HG03196 (cell line): ENCODE data around the gene BTNL3.
"Not testable (repeated sequence)": the region's sequence is repeated elsewhere in the genome, so short reads cannot be mapped to it uniquely, and the experiment has no call there.

ENCODE experiments used
- ATAC-seq: cut with Tn5 transposase; IDR thresholded peaks from one replicate; pipeline ENCODE4 v1.9.1; 2021; ENCODE audit not compliant: unreplicated experiment

Gene BTNL3, protein sequence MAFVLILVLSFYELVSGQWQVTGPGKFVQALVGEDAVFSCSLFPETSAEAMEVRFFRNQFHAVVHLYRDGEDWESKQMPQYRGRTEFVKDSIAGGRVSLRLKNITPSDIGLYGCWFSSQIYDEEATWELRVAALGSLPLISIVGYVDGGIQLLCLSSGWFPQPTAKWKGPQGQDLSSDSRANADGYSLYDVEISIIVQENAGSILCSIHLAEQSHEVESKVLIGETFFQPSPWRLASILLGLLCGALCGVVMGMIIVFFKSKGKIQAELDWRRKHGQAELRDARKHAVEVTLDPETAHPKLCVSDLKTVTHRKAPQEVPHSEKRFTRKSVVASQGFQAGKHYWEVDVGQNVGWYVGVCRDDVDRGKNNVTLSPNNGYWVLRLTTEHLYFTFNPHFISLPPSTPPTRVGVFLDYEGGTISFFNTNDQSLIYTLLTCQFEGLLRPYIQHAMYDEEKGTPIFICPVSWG

DNA sequence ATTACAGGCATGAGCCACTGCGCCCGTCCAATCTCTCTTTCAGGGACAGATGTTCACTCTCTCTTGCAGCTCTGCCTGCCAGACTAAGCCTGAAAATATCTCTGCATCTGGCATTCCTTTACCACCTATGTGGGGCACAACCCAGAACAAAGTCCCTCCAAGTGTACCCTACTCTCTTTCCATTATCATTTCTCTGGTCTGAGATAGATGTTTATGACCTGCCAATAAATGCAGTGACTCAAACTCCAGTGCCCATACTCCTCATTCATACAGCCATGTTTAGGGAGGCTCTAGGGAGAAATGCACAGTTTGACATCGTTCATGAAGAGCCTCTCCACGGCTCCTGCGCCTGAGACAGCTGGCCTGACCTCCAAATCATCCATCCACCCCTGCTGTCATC is at the start of gene BTNL3:
Gene BTNL3 (plus strand): TSS at position 255 of the 400 bp plus-strand sequence. CDS start 183 bp downstream, outside the sequence.
- ATAC-seq: no peak

DNA sequence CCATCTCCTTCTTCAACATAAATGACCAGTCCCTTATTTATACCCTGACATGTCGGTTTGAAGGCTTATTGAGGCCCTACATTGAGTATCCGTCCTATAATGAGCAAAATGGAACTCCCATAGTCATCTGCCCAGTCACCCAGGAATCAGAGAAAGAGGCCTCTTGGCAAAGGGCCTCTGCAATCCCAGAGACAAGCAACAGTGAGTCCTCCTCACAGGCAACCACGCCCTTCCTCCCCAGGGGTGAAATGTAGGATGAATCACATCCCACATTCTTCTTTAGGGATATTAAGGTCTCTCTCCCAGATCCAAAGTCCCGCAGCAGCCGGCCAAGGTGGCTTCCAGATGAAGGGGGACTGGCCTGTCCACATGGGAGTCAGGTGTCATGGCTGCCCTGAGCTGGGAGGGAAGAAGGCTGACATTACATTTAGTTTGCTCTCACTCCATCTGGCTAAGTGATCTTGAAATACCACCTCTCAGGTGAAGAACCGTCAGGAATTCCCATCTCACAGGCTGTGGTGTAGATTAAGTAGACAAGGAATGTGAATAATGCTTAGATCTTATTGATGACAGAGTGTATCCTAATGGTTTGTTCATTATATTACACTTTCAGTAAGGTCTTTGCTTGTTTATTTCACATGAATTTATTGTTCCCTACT is 38.2 kb upstream of the BTNL3 start:
- no peak for ATAC-seq

DNA sequence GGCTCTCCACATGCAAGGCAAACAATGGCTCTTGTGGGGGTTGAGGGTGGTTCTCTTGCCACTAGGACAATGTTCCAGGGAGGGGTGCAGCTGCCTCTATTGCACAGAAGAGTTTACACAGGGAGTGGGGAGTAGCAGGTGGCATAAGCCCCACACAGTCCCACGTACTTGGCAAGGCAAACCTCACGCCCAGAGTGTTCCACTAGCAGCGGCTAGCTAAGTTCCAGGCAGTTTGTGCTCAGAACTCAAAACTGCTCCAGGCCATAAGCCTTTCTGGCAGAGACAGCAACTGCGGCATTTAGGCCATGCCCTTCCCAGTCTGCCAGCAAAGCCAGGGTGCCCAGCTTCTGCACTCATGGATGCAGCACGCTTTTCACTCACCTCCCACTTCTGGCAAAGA is 29.0 kb upstream of the BTNL3 start:
- ATAC-seq: no peak

DNA sequence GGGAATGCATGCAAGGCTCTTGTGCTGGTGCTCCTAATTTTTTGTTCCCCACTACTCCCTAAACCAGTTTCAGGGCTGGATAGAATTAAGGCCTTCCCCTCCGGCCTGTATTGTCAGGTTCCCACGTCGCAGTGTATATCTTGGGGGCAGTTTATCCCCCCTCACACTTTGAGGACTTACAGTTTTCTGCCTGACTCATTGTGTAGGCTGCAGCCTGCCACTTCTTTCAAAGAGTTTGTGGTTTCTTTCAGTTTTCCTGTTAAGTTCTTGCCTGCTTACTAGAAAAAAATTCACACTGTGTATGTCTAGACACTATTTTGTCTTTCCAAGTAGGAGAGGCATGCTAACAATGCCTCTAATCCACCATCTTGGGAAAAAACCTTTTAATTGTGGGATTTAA is 28.4 kb upstream of the BTNL3 start:
- ATAC-seq: no peak

DNA sequence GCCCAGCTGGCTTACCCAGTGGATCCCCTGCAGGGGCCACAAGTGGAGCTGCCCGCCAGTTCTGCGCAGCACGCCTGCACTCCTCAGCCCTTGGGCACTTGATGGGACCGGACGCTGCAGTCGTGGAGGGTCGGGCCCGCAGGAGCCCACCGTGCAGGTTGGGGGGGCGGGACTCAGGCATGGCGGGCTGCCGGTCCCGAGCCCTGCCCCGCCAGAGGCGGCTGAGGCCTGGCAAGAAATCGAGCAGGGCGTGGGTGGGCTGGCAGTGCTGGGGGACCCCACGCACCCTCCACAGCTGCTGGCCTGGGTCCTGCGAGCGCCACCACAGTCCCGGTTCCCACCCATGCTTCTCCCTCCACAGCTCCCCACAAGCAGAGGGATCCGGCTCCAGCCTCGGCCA is 19.2 kb upstream of the BTNL3 start:
- ATAC-seq: no peak

DNA sequence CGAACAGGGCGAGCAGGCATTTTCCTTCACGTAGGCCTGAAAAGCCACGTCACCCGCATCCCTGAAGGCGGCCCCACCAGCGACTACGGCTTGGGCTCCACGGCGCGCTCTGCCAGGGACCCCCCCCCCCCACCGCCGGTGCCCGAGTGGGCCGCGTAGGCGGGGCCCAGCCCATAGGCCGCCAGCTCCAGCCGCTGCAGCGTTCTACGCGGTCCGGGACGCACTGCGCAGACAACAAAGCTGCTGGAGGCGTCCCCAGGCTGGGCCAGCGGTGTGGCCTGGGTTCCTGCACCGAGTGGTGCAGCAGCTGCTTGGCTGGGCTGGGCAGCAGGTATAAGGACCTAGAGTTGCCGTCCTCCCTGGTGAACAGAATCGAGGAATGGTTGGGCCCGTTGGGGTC is 18.3 kb upstream of the BTNL3 start:
- ATAC-seq: no peak

DNA sequence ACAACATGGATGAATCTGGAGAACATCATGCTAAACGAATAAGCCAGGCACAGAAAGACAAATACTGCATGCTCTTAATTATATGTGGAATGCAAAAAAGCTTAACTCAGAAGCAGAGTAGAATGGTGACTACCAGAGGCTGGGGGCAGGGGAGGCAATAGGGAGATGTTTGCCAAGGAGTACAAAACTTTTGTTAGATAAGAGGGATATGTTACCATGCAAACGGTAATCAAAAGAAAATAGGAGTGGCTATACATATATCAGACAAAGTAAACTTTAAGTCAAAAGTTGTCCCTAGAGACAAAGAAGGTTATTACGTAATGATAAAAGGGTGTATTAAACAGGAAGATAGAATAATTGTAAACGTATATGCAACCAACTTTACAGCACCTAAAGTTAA is 17.8 kb upstream of the BTNL3 start:
- ATAC-seq: no peak

DNA sequence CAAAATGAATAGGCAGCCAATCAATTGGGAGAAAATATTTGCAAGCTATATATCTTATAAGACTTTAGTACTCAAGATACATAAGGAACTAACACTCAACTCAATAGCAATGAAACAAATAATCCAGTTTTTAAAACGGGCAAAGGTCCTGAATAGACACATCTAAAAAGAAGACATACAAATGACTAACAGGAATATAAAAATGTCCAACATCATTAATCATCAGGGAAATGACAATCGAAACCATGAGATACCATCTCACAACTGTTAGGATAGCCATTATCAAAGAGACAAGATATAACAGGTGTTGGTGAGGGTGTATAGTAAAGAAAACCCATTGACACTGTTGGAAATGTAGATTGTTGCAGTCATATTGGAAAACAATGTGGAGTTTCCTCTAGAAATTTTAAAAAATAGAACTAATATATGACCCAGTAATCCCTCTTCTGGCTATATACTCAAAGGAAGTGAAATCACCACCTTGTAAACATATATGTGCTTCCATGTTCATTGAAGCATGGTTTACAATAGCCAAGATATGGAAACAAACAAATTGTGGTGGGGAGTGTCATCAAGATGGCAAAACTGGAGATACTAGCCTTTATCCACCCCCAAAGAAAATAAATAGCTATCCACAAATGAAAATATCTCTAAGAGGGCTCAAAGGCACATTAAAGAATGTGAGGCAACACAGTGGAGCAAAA is 13.9 kb upstream of the BTNL3 start:
- ATAC-seq: peak; percentile 34

DNA sequence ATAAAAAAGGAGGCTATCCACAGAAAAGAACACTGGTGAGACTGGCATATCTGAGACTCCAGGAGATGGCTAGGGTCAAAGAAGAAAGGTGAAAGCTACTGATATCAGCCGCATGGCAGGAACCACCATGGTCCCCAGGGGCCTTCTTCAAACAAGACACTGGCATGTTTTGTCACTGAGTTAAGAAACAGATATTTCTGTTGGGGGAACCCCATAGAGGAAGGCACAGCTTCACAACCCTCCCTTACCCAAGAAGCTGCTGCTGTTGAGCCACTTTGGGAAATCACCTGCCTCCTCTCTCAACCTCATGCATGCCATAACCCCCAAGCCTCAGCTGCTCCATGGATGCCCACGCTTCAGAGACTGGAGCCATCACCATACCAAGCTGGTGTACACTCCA is 13.3 kb upstream of the BTNL3 start:
- peak; percentile 98 for ATAC-seq

DNA sequence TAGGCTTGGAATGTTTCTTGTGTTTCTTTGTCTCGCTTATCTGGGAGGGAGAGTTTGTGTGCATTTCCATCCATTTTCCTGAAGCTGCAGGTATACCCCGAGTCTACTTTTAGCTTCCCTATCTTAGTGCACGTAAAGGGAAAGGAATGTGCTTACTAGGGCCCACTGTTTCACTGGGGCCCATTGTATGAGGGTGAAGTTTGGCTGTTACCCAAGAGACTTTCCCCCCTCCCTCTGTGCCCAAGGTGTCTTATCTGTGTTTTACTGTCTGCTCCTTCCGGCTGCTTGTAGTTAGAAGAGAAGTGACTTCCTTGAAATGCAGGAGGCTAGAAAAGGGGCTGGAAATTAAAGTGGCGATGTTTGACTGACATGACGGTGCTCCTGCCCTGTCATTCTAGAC is 12.1 kb upstream of the BTNL3 start:
- no peak for ATAC-seq

DNA sequence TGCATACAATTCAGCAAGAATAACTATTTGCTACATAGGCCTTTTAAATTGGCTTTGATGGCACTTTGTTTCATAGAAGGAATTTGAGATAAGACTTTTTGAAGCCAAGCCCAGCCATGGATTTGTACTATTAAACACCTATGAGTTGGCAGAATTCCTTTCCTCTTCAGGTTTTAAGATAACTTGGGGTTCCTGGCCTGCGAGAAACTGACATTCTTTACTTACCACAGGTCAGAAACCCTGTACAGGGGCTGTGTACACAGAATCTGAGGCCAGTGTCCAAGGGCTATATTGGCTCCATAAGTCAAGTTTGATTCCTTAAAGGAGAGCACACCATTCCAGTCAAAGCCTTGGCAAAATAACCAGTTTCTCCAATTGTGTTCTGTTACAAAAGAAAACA is 10.8 kb upstream of the BTNL3 start:
- ATAC-seq: no peak

DNA sequence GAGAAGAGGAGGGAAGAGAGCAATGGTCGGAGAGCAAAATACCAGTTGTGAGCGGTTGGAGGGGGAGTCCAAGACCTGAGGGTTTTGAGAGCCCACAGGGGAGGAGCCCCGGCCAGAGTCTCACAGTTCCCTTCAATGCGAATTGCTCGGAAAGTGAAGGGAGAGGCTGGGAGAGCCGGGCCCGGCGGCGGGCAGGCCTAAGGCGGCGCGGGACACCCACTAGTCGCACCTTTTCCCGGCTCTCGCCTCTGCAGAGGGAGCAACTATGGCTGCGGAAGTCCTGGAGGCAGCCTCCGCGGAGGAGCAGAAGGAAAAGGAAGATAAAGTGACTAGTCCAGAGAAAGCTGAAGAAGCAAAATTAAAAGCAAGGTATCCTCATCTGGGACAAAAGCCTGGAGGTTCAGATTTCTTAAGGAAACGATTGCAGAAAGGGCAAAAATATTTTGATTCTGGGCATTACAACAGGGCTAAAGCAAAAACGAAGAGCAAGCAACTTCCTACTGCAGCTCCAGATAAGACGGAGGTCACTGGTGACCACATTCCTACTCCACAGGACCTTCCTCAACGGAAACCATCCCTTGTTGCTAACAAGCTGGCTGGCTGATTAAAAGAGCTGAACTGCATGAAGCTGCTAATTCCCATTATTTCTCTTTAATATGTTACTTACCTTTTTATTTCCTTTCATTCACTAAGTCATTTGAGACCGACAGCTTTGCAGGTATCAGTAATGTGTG is 6.5 kb upstream of the BTNL3 start:
- no peak for ATAC-seq

DNA sequence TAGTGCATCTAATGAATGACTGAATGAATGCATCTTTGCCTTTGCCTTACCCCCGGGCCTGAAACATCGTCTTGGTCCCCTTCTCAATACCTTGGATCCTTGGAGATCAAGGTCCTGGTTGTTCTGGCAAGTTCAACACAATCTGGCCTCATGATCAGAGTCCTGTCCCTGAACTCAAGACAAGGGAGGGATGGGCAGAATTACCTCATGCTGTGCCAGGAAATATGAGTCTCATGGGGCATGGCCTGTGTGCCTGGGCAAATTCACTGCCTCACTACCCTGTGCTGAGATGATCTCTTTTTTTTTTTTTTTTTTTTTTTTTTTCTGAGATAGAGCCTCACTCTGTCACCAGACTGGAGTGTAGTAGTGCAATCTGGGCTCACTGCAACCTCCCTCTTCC is 630 bp upstream of the BTNL3 start:
- no peak for ATAC-seq

DNA sequence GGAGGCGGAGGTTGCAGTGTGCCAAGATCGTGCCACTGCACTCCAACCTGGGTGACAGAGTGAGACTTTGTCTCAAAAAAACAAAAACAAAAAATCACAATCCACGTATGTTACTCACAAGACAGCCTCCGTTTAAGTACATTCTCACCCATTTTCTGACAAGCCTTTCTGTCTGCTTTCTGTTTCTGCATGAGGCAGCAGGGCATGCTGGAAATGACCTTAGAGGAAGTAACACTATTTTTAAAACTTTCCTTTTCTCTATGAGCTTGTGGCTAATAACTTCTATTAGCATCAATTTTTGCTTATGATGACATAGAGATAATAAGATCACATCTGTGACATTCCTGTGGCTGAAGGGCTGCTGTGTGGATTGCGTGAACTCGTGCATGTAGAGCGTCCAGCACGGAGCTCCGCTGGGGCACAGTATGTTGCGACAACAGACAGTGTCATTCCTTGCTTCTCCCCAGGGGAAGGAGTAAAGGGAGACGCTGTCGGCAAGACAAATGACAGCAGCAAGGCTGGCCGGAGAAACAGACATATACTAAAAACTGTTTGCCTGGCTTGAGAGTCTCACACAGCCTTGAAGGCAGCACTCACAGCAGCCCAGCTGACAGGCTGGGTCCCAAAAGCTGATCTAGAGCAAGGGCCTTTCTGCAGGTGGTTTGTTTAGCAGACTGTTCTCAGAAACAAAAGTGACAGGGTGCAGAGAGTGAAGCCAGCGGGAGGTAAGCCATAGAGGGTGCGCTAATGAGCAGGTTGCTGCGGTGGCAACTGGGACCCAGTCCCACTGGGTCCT is 1.6 kb downstream of the BTNL3 start:
- no peak for ATAC-seq

DNA sequence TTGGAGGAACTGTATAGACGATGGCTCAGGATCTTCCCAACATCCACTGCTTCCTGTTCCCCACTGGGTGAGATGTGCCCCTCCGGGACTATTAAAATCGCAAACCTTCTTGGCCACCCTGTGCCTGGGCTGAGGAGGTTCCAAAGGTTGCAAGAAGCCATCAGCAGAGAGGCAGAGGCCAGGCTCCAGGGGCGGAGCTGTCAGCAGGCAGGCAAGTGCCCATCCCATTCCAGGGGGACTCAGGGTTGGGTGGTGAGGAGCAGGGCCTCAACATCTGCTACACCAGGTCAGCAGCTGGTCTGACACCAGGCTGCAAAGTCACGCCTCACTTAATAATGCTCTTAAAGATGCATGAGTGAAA is 2.2 kb downstream of the BTNL3 start:
- no peak for ATAC-seq

DNA sequence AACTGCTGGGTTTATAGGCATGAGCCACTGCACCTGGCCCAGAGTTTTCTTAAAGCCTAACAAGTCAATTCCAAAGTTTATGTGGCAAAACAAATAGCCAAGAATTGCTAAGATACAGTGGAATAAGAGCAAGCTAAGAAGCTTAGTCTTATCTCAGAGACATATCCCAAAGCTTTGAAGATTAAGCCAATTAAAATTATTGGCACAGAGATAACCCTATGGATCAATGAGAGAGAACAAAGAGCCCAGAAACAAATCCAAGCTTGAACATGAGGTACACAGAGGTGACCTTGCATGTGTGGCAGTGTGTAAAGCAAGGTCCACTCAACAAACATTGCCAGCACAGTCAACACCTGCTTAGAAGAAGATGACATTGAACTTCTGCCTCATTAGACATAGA is 13.3 kb downstream of the BTNL3 start:
- ATAC-seq: no peak

DNA sequence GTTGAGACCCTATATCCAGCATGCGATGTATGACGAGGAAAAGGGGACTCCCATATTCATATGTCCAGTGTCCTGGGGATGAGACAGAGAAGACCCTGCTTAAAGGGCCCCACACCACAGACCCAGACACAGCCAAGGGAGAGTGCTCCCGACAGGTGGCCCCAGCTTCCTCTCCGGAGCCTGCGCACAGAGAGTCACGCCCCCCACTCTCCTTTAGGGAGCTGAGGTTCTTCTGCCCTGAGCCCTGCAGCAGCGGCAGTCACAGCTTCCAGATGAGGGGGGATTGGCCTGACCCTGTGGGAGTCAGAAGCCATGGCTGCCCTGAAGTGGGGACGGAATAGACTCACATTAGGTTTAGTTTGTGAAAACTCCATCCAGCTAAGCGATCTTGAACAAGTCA is 17.1 kb downstream of the BTNL3 start:
- ATAC-seq: no peak

DNA sequence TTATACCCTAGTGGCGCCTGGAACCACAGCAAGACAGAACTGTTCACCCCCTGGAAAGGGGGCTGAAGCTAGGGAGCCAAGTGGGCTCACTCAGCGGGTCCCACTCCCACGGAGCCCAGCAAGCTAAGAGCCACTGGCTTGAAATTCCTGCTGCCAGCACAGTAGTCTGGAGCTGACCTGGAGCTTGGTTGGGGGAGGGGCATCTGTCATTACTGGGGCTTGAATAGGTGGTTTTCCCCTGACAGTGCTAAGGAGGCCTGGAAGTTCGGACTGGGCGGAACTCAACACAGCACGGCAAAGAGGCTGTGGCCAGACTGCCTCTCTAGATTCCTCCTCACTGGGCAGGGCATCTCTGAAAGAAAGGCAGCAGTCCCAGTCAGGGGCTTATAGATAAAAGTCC is 19.5 kb downstream of the BTNL3 start:
- no peak for ATAC-seq

DNA sequence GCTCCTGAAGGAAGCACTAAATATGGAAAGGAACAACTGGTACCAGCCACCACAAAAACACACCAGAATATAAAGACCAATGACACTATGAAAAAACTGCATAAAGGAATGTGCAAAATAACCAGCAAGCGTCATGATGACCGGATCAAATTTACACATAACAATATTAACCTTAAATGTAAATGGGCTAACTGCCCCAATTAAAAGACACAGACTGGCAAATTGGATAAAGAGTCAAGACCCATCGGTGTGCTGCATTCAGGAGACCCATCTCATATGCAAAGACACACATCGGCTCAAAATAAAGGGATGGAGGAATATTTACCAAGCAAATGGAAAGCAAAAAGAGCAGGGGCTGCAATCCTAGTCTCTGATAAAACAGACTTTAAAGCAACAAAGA is 21.4 kb downstream of the BTNL3 start:
- ATAC-seq: not testable (repeated sequence)

DNA sequence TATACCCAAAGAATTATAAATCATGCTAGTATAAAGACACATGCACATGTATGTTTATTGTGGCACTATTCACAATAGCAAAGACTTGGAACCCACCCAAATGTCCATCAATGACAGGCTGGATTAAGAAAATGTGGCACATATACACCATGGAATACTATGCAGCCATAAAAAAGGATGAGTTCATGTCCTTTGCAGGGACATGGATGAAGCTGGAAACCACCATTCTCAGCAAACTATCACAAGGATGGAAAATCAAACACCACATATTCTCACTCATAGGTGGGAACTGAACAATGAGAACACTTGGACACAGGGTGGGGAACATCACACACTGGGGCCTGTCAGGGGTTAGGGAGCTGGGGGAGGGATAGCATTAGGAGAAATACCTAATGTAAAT is 26.0 kb downstream of the BTNL3 start:
- not testable (repeated sequence) for ATAC-seq

DNA sequence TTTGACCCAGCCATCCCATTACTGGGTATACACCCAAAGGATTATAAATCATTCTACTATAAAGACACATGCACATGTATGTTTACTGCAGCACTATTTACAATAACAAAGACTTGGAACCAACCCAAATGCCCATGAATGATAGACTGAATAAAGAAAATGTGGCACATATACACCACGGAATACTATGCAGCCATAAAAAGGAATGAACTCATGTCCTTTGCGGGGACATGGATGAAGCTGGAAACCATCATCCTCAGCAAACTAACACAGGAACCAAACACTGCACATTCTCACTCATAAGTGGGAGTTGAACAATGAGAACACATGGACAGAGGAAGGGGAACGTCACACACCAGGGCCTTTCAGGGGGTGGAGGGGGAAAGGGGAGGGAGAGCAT is 28.8 kb downstream of the BTNL3 start:
- not testable (repeated sequence) for ATAC-seq
